ENCODE results near the gene TMCC2.

The TMCC2 gene

DNA sequence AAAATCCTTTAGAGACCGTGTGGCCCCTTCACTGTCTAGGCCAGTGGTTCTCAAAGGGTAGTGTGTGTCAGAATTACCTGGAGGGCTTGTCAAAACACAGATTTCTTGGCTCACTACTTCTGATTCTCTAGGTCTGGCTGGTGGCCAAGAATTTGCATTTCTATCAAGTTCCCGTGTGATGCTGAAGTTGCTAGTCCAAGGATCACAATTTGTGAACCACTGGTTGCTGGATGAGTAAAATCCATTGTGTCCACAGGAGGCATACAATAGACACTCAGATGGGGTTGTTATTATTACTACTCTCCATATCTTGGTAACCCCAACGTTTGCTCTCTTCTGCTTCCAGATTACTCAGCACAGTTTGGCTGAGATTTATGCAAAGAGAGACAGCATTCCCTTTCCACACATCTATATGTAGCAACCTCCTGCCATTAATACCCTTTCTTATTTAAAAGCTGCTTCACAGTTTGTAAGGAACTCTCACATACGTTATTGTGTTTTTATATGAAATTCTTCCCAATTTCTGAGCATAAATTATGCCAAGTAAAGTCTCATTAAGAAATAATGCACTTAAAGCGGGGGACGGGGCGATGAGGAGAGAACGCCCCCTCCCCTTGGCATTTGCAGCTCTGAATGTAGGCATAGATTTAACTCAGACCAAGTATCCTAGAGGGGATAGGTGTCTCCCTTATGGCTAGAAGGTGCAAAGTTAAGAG is 720 bp upstream of the TMCC2 start:
- peaks cover 6% of the 10 kb centered on the region for H3K4me1 ChIP-seq
- TF ChIP-seq CTCF (IDR thresholded peaks at IDR 0.05), result no peak
- H3K79me2 ChIP-seq, result peaks cover under 1% of the 10 kb centered on the region
- peak overlapping the region; percentile 67 for H2AFZ ChIP-seq
- H3K9me3 ChIP-seq (ENCODE audit: control insufficient read depth, low read length), result no peaks in the 10 kb centered on the region
- peak overlapping the region; percentile 52 for H3K4me2 ChIP-seq (ENCODE audit: low read length)
- H3K27ac ChIP-seq, result no peak overlapping the region
- no peaks in the 10 kb centered on the region for H3K36me3 ChIP-seq (ENCODE audit: control insufficient read depth, insufficient read depth, low read length)
- H3K4me3 ChIP-seq (ENCODE audit: low read depth, low read length), result peak overlapping the region; percentile 58
- no peak overlapping the region for H3K9ac ChIP-seq
- no peaks in the 10 kb centered on the region for H3K27me3 ChIP-seq (ENCODE audit: control insufficient read depth, insufficient read depth, low read length)

- no peak for TF ChIP-seq CTCF (IDR thresholded peaks at IDR 0.05)
- H3K36me3 ChIP-seq (ENCODE audit: control insufficient read depth, insufficient read depth, low read length), result no peaks in the 10 kb centered on the region
- peak overlapping the region; percentile 59 for H3K27ac ChIP-seq
- peaks cover 6% of the 10 kb centered on the region for H3K4me1 ChIP-seq
- no peaks in the 10 kb centered on the region for H3K9me3 ChIP-seq (ENCODE audit: control insufficient read depth, low read length)
- H3K79me2 ChIP-seq, result peaks cover 5% of the 10 kb centered on the region
- no peak overlapping the region for H3K9ac ChIP-seq
- H3K27me3 ChIP-seq (ENCODE audit: control insufficient read depth, insufficient read depth, low read length), result no peaks in the 10 kb centered on the region
- H2AFZ ChIP-seq, result peak overlapping the region; percentile 74
- H3K4me3 ChIP-seq (ENCODE audit: low read depth, low read length), result peak overlapping the region; percentile 66
- peak overlapping the region; percentile 54 for H3K4me2 ChIP-seq (ENCODE audit: low read length)
Observed at GRCh38 chr1:205228093-205228521, 361 bp downstream of the TMCC2 start.

DNA sequence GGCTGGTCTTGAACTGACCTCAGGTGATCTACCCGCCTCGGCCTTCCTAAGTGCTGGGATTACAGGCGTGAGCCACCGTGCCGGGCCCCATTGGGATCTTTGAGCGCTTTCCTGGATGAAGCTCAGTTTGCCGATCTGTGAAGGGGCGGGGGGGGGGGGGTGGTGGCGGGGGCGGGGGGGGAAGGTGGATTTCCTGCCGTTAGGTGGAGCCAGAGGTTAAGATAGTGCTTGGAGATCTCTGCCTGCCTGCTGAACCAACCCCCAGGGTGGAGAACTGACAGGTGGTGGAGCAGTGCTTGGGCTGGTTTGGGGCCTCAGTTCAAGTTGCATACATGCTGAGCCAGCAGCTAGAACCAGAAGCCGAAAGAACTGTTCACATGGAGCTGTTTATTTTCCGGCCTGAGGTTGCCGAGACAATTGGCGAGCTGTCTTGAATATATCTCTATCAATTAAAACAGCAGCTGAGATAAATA is 1.7 kb downstream of the TMCC2 start:
- H3K9ac ChIP-seq, result no peak overlapping the region
- H3K27ac ChIP-seq, result peak overlapping the region; percentile 72

DNA sequence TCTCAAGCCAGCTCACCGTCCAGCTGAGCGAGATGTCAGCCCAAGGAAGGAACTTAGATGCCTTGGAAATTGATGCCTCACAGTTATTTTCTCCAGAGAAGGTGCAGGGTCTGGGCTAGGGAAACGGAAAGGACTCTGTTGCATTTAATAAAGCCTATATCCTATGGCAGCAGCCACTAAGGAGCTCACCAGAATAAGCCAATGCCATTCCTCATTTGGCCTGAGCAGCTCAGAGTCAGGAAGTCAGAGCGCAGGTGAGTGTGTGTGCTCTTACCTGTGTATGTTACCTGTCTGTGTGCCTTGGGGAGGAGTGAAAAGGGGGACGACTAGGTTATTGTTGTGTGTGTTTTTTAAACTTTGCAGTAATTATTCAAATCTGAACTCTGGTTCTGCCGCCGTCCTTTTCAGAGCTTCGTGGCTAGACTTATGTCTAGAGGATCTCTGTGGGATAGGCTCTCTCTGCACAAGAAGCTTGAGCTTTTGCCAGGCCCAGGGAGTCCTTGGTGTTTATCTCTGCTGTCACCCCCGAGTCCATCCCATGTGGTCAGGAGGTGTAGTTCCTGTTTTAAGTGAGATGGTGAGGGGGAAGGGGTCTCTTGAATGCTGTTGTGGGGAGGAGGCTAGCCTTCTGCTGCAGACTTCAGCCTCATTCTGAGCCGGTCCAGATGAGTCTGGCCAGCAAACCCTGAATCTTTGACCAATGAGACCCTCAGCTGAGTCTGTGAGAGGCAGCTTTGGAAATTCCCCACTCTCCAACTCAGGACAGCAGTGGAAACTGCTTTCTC is 2.4 kb downstream of the TMCC2 start:
- H3K4me3 ChIP-seq (ENCODE audit: low read depth, low read length), result peak overlapping the region; percentile 44
- TF ChIP-seq CTCF (IDR thresholded peaks at IDR 0.05), result no peak
- peak overlapping the region; percentile 48 for H3K4me2 ChIP-seq (ENCODE audit: low read length)
- H3K36me3 ChIP-seq (ENCODE audit: control insufficient read depth, insufficient read depth, low read length), result no peaks in the 10 kb centered on the region
- peak overlapping the region; percentile 72 for H3K27ac ChIP-seq
- H3K27me3 ChIP-seq (ENCODE audit: control insufficient read depth, insufficient read depth, low read length), result no peaks in the 10 kb centered on the region
- H3K79me2 ChIP-seq, result peaks cover 5% of the 10 kb centered on the region
- peaks cover 6% of the 10 kb centered on the region for H3K4me1 ChIP-seq
- no peak overlapping the region for H3K9ac ChIP-seq
- H3K9me3 ChIP-seq (ENCODE audit: control insufficient read depth, low read length), result no peaks in the 10 kb centered on the region
- H2AFZ ChIP-seq, result peak overlapping the region; percentile 56

More for the DNA sequence above, 1.7 kb downstream of the TMCC2 start:
- Histone ChIP-seq H3K27me3 (ENCODE audit: control insufficient read depth, insufficient read depth, low read length) (no peaks in the 10 kb centered on the region), H3K36me3 (ENCODE audit: control insufficient read depth, insufficient read depth, low read length) (no peaks in the 10 kb centered on the region), H3K4me3 (ENCODE audit: low read depth, low read length) (peak overlapping the region; percentile 66), H3K79me2 (peaks cover 5% of the 10 kb centered on the region), H3K9me3 (ENCODE audit: control insufficient read depth, low read length) (no peaks in the 10 kb centered on the region), H3K4me2 (ENCODE audit: low read length) (peak overlapping the region; percentile 48), H2AFZ (peak overlapping the region; percentile 56), H3K4me1 (peaks cover 6% of the 10 kb centered on the region)
- peak; percentile 7 for TF ChIP-seq CTCF (IDR thresholded peaks at IDR 0.05)
